Measurements from ENCODE around the gene TLE1.
"Not testable (repeated sequence)": the region's sequence is repeated elsewhere in the genome, so short reads cannot be mapped to it uniquely, and the experiment has no call there.

TLE1 gene

DNA sequence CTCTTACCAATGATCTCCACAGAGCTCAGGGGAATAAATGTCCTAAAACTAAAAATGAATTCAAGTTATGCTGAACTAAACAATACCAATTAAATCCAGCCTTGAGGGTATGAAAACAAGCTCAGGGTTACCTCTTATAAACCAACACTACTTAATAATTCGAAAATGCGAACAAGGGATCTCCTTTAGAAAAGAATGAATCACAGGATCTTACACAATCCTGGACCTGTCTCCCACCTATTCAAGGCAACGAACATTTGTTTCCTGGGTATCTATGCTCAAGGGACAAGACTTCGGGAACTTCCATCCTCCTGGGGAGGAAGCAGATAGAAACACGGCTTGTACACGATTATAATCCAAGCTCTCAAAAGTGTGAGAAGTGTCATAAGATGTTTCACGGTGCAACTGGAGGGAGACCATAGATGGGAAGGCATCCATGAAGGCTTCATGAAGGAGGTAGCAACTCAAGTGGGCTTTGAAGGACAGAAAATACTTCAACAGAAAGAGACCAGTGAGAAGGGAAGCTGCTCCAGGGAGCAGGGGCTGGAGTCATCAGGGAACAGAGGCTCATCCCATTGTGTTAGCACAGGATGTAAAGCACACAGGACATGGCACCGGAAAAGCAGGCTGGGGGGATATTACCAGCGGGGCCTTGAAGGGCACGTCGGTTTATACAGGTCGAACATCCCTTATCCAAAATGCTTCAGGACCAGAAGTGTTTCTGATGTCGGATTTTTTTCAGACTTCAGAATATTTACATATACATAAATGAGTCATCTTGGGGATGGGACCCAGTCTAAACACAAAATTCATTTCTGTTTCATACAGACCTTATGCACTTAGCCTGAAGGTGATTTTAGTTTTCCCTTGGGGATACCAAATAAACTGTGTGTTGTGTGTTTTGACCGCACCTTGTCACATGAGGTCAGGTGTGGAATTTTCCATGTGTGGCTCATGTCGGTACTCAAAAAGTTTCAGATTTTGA, 87.4 kb downstream of the TLE1 start:
- DNase-seq (ENCODE audit: low read depth) = no peak

GRCh38 chr9:81600631-81601030, 88.7 kb downstream of the TLE1 start:
- no peak for DNase-seq (ENCODE audit: low read depth)

GRCh38 chr9:81599837-81600236, 89.5 kb downstream of the TLE1 start:
- DNase-seq (ENCODE audit: low read depth) = no peak

DNA sequence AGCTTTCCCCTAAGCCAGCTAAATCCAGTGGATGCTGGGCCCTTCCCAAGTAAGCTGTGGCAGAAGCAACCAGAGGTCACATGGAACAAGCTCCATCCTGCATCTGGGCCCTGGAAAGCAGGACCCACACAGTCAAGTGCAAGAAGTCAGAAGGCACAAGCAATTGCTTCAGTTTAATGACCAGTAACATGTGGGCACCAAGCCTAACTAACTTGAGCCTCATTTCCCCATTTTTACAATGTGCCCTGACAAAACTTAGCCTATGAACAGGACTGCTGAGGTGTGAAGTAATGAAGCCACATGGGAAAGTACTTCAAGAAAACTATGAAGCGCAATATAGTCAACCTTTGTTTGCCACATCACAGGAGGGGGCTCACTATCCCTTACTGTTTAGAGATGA, 90.5 kb downstream of the TLE1 start:
- no peak for DNase-seq (ENCODE audit: low read depth)

DNA sequence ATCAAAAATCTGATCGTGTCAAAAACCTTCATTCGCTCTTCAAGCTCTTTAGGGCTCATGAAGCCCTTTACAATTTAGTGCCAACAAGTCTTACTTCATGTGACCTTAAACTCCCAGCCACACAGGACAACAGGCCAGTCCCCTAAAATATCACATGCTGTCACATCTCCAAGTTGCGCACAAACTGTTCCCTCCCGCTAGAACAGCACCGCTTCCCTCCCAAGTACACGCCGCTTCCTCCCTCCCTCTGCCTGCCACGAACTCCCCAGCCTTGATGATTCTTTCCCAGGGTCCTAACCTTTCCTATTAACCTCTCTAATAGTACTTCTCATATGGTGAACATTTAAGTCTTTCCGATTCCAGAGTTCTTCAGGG, 91.2 kb downstream of the TLE1 start:
- no peak for DNase-seq (ENCODE audit: low read depth)

GRCh38 chr9:81597419-81598122, 91.8 kb downstream of the TLE1 start:
- no peak for DNase-seq (ENCODE audit: low read depth)

GRCh38 chr9:81596679-81597418, 92.5 kb downstream of the TLE1 start:
- DNase-seq (ENCODE audit: low read depth) = no peak

DNA sequence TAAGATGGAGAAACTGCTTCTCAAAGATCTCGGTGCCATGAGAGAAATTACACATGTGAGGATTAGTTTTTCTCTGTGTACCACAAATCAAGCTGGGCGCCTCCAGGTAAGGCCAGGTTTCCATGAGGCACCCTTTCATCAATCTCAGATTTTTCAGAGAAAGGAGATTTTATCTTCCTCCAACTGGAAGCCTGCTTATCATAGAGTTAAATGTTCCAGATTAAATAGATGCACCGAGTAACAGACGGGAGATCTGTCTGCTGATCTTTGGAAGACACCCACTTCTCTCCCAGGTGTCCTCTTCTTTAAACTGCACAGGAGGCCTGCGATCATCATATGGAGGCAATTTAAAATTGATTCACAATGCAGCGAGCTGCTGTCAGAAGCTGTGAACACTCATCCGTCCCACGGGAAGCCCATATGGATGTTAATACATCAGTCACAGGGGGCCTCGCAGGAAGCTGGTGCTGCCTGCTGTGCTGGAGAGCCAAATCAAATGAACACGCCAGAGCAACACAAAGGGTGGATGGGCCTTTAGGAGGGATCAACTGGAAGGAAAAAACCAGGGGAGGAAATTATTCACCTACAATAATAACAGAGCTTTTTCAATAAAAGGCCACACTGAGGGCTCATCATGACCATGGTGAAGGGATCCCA, 93.3 kb downstream of the TLE1 start:
- no peak for DNase-seq (ENCODE audit: low read depth)

DNA sequence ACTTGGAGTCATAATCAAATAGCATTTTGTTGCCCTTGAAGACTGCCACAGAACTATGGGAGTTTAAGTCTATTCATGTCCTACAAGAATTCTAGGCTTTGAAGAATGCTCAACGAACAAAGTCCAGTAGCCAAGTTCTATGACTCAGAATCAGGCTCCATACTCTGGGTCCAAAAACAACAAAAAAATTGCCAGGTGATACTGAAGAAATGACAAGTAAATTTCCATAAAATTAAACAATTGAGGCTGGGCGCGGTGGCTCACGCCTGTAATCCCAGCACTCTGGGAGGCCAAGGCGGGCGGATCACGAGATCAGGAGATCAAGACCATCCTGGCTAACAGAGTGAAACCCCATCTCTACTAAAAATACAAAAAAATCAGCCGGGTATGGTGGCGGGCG, 94.1 kb downstream of the TLE1 start:
- not testable (repeated sequence) for DNase-seq (ENCODE audit: low read depth)

- no peak for DNase-seq (ENCODE audit: low read depth)
Observed at GRCh38 chr9:81594415-81594814, 94.9 kb downstream of the TLE1 start.

- no peak for DNase-seq (ENCODE audit: low read depth)
Observed at GRCh38 chr9:81592887-81593266, 96.5 kb downstream of the TLE1 start.

GRCh38 chr9:81591791-81592190, 97.6 kb downstream of the TLE1 start:
- DNase-seq (ENCODE audit: low read depth) = no peak

DNA sequence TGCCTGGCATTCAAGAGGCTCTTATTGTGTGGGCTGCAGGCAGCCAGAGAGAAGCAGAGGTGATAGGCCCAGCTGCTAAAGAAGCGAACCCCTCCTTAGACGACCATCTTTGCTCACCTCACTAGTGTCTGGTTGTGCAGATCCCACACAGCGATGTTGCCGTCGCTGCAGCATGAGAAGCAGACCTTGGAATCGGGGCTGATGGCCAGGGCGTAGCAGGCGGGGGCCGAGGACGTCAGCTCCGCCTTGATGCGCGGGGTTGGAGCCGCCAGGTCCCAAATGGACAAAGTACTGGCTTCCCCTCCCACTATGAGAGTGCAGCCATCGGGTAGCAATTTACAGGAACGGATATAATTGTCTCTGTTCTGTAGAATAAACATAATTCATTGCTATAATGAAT, 98.7 kb downstream of the TLE1 start:
- DNase-seq (ENCODE audit: low read depth) = no peak

DNA sequence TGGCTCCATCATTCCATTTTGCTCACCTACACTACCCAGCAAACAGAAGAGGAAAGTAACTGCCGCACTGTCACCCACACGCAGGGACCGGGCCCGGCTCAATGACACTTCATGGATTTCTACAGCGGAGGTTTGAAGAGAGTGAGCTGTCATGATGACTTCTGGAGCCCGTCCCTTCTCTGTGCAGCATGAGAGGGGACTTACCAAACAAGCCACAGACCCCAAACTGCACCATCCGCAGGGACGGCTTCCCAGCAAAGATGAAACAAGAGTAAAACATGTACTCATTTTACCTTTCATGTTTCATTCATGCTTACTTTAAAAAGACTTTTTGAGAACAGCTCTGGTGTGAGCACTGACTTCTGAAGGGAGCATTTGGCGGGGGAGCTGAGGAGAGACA, 99.5 kb downstream of the TLE1 start:
- DNase-seq (ENCODE audit: low read depth) = no peak

DNA sequence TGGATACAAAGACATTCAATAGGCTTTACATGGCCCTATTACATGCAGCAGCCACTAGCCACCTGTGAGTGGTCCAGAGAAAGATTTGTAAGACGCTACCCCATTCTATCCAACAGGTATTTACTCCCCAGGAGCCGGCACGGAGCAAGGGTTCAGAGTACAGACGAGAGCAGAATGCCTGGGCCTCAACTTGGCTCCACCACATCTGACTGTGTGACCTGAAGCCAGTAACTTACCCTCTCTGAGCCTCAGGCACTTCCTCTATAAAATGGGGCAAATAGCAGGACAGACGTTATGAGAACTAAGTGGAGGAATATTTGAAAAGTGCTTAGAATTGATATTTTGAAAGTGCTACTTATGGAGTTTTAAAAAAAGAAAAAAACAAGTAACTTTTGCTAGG, 100.0 kb downstream of the TLE1 start:
- no peak for DNase-seq (ENCODE audit: low read depth)

GRCh38 chr9:81588148-81588871, 101.0 kb downstream of the TLE1 start:
- DNase-seq (ENCODE audit: low read depth) = no peak

DNA sequence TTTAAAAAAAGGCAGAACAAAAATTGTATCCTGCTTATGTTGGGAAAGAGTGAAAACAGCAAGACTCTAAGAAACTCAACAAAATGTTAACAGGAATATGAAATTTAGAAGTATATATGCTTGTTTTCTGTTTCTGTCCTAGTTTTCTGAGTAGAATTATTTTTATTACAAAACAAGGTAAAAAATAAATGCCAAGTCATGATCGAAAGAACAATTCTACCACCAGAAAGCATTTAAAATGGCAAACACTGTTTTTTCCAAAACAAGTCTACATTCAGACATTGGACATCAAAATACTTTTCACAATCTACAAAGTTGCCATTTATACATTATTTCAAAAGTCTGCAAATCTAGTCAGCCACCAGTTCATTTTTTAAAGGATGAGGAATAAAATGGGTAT, 102.6 kb downstream of the TLE1 start:
- no peak for DNase-seq (ENCODE audit: low read depth)

DNA sequence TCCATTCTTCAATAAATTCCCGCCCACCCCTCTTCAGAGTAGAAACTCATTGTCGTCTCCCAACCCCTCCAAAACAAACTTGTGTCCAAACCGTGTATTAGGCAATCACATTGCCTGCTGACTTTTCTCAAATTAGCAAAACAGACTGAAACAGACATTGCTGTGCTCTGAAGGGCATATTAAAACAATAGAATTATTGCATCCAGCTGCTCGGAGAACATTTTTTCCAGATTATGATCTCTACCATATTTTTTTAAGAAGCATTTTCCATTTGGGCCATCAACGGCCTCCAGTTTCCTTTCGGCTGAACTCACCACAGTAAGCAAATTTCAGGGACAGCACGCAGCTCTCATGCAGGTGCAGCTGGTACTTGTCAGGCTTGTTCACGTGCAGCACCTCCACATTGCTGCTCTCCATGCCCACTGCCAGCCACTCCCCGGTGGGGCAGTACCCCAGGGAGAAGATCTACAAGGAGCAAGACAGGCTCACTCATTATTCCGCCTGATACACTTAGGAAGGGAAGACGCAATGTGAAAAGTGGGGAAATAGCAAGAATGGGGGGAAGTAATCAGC, 104.1 kb downstream of the TLE1 start:
- no peak for DNase-seq (ENCODE audit: low read depth)

GRCh38 chr9:81584099-81584498, 105.2 kb downstream of the TLE1 start:
- DNase-seq (ENCODE audit: low read depth) = no peak

- DNase-seq (ENCODE audit: low read depth) = no peak
Observed at GRCh38 chr9:81581986-81582385, 107.4 kb downstream of the TLE1 start.

- no peak for DNase-seq (ENCODE audit: low read depth)
Observed at GRCh38 chr9:81579381-81579780, 110.0 kb downstream of the TLE1 start.
